WTC11 (cell line): ENCODE measurements around the gene CSNK1G3. TPM values are rescaled to one million over a fixed set of nuclear protein-coding genes. Genes with fewer than 3 reads are reported as not detected.

Source experiments
- ATAC-seq: fragments of 200-7000 bp; cut with Tn5 transposase; 2 replicates; pipeline ENCODE4 v1.10.0; 2021; ENCODE audit warnings: mild to moderate bottlenecking, moderate library complexity
- CTCF ChIA-PET: fragments of 300-600 bp; sonication (Branson Sonifier 250); formaldehyde crosslinking; loops from one replicate; lab custom pipeline; 2021; ENCODE audit warnings: antibody characterized with exemption; lab: Charles Lee
- POLR2A ChIA-PET: fragments of 350-600 bp; sonication (Branson Sonifier 250); formaldehyde crosslinking; loops from one replicate; lab custom pipeline; 2021; ENCODE audit warnings: antibody characterized with exemption; lab: Charles Lee
- DNase-seq: peaks from one replicate; pipeline ENCODE4 v3.0.0; 2021; ENCODE audit warnings: low spot score
- H3K27ac Mint-ChIP-seq: 2 replicates; pipeline ENCODE4 v1.8.0; 2021; ENCODE audit warnings: mixed read lengths
- H3K27me3 Mint-ChIP-seq: 2 replicates; pipeline ENCODE4 v1.8.0; 2021; ENCODE audit warnings: low read depth, mild to moderate bottlenecking, moderate library complexity, mixed read lengths
- H3K36me3 Mint-ChIP-seq: 2 replicates; pipeline ENCODE4 v1.8.0; 2021; ENCODE audit warnings: mixed read lengths
- H3K4me1 Mint-ChIP-seq: 2 replicates; pipeline ENCODE4 v1.8.0; 2022; ENCODE audit warnings: mixed read lengths
- H3K4me3 Mint-ChIP-seq: 2 replicates; pipeline ENCODE4 v1.8.0; 2021; ENCODE audit warnings: mild to moderate bottlenecking, moderate library complexity, mixed read lengths
- H3K9me3 Mint-ChIP-seq: 2 replicates; pipeline ENCODE4 v1.8.0; 2021; ENCODE audit warnings: mixed read lengths
- AFF4 ChIP-seq: sonication (generic); formaldehyde crosslinking; IDR thresholded peaks from 2 replicates; pipeline ENCODE4 v1.8.1; 2023; ENCODE audit warnings: mild to moderate bottlenecking, missing genetic modification reagents, borderline replicate concordance
- CREB1 ChIP-seq: sonication (generic); formaldehyde crosslinking; IDR thresholded peaks from 2 replicates; pipeline ENCODE4 v1.8.0; 2023; ENCODE audit warnings: mild to moderate bottlenecking, missing genetic modification reagents
- E2F5 ChIP-seq: sonication (generic); formaldehyde crosslinking; IDR thresholded peaks from 2 replicates; pipeline ENCODE4 v1.8.1; 2022; ENCODE audit warnings: mild to moderate bottlenecking, moderate library complexity, missing genetic modification reagents
- ELF4 ChIP-seq: sonication (generic); formaldehyde crosslinking; IDR thresholded peaks from 2 replicates; pipeline ENCODE4 v1.8.1; 2022; ENCODE audit warnings: low read depth, mild to moderate bottlenecking, moderate library complexity, missing genetic modification reagents
- ETV6 ChIP-seq: sonication (generic); formaldehyde crosslinking; IDR thresholded peaks from 2 replicates; pipeline ENCODE4 v1.8.1; 2022; ENCODE audit warnings: mild to moderate bottlenecking, missing genetic modification reagents
- FOXJ3 ChIP-seq: sonication (generic); formaldehyde crosslinking; IDR thresholded peaks from 2 replicates; pipeline ENCODE4 v1.9.0; 2021; ENCODE audit warnings: missing genetic modification reagents, mild to moderate bottlenecking, borderline replicate concordance
- FOXP1 ChIP-seq: sonication (generic); formaldehyde crosslinking; IDR thresholded peaks from 2 replicates; pipeline ENCODE4 v1.8.0; 2022; ENCODE audit warnings: missing genetic modification reagents, mild to moderate bottlenecking, moderate library complexity, borderline replicate concordance
- GRHL2 ChIP-seq: fragments of 250-450 bp; sonication (Bioruptor Pico); IDR thresholded peaks from 2 replicates; pipeline ENCODE4 v1.8.0; 2022; ENCODE audit warnings: mild to moderate bottlenecking, moderate library complexity; ENCODE audit not compliant: insufficient replicate concordance, severe bottlenecking
- HMGA2 ChIP-seq: fragments of 250-450 bp; sonication (Bioruptor Pico); IDR thresholded peaks from 2 replicates; pipeline ENCODE4 v1.4.0; 2021; ENCODE audit warnings: mild to moderate bottlenecking, moderate library complexity
- IRF2 ChIP-seq: sonication (generic); formaldehyde crosslinking; IDR thresholded peaks from 2 replicates; pipeline ENCODE4 v1.8.0; 2022; ENCODE audit warnings: low read depth, missing genetic modification reagents, borderline replicate concordance
- NFE2L1 ChIP-seq: sonication (generic); formaldehyde crosslinking; IDR thresholded peaks from 2 replicates; pipeline ENCODE4 v1.8.1; 2023; ENCODE audit warnings: missing genetic modification reagents
- OVOL2 ChIP-seq: fragments of 250-450 bp; sonication (Bioruptor Pico); IDR thresholded peaks from 2 replicates; pipeline ENCODE4 v1.9.0; 2021; ENCODE audit warnings: mild to moderate bottlenecking, borderline replicate concordance
- PRRX2 ChIP-seq: fragments of 250-450 bp; sonication (Bioruptor Pico); IDR thresholded peaks from 2 replicates; pipeline ENCODE4 v1.8.0; 2021; ENCODE audit warnings: mild to moderate bottlenecking
- TCF7 ChIP-seq: sonication (generic); formaldehyde crosslinking; IDR thresholded peaks from 2 replicates; pipeline ENCODE4 v1.8.0; 2022; ENCODE audit warnings: mild to moderate bottlenecking, low read depth, missing genetic modification reagents, moderate library complexity
- TEAD1 ChIP-seq: sonication (generic); formaldehyde crosslinking; IDR thresholded peaks from 2 replicates; pipeline ENCODE4 v1.8.0; 2022; ENCODE audit warnings: mild to moderate bottlenecking, missing genetic modification reagents
- ZNF416 ChIP-seq: fragments of 250-450 bp; sonication (Bioruptor Pico); IDR thresholded peaks from 2 replicates; pipeline ENCODE4 v1.9.0; 2021; ENCODE audit warnings: mild to moderate bottlenecking, inconsistent platforms
- ZNF423 ChIP-seq: fragments of 250-450 bp; sonication (Bioruptor Pico); IDR thresholded peaks from 2 replicates; pipeline ENCODE4 v2.1.2; 2022; ENCODE audit warnings: mild to moderate bottlenecking, moderate library complexity
- total RNA-seq: library from RNA; stranded (reverse); gene quantifications from 3 replicates; pipeline ENCODE4 v1.2.3, GENCODE V29; 2021
- TF ChIP-seq, protein P1 (sequence below): fragments of 250-450 bp; sonication (Bioruptor Pico); IDR thresholded peaks from 2 replicates; pipeline ENCODE4 v2.1.2; 2022; ENCODE audit warnings: mild to moderate bottlenecking, moderate library complexity
- TF ChIP-seq, protein P2 (sequence below): sonication (generic); formaldehyde crosslinking; IDR thresholded peaks from 2 replicates; pipeline ENCODE4 v1.8.1; 2023; ENCODE audit warnings: mild to moderate bottlenecking, missing genetic modification reagents
- TF ChIP-seq, protein P3 (sequence below): sonication (generic); formaldehyde crosslinking; IDR thresholded peaks from 2 replicates; pipeline ENCODE4 v1.8.1; 2023; ENCODE audit warnings: mild to moderate bottlenecking, missing genetic modification reagents, moderate library complexity
- TF ChIP-seq, protein P4 (sequence below): fragments of 250-450 bp; sonication (Bioruptor Pico); IDR thresholded peaks from 2 replicates; pipeline ENCODE4 v1.9.0; 2021; ENCODE audit warnings: moderate library complexity, mild to moderate bottlenecking, inconsistent platforms, borderline replicate concordance

The CSNK1G3 gene
- total RNA-seq, 1 experiment from 2014 or later = 51.2 TPM

- TF ChIP-seq E2F5 (CRISPR knock-in tag) = no peak
- TF ChIP-seq ZNF416 (CRISPR knock-in tag) = no peak
- no peak for TF ChIP-seq ETV6 (CRISPR knock-in tag)
- TF ChIP-seq CREB1 = no peak
- TF ChIP-seq ZNF423 (CRISPR knock-in tag) = no peak
- no peak for TF ChIP-seq TCF7
- TF ChIP-seq IRF2 (CRISPR knock-in tag) = no peak
- TF ChIP-seq FOXP1 (CRISPR knock-in tag) = no peak
- TF ChIP-seq TEAD1 (CRISPR knock-in tag) = no peak
- TF ChIP-seq NFE2L1 (CRISPR knock-in tag) = no peak
- TF ChIP-seq FOXJ3 = no peak
- TF ChIP-seq, protein P1, sequence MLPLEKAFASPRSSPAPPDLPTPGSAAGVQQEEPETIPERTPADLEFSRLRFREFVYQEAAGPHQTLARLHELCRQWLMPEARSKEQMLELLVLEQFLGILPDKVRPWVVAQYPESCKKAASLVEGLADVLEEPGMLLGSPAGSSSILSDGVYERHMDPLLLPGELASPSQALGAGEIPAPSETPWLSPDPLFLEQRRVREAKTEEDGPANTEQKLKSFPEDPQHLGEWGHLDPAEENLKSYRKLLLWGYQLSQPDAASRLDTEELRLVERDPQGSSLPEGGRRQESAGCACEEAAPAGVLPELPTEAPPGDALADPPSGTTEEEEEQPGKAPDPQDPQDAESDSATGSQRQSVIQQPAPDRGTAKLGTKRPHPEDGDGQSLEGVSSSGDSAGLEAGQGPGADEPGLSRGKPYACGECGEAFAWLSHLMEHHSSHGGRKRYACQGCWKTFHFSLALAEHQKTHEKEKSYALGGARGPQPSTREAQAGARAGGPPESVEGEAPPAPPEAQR = no peak
- TF ChIP-seq HMGA2 (CRISPR knock-in tag) = no peak
- TF ChIP-seq OVOL2 (CRISPR knock-in tag) = no peak
- TF ChIP-seq, protein P2, sequence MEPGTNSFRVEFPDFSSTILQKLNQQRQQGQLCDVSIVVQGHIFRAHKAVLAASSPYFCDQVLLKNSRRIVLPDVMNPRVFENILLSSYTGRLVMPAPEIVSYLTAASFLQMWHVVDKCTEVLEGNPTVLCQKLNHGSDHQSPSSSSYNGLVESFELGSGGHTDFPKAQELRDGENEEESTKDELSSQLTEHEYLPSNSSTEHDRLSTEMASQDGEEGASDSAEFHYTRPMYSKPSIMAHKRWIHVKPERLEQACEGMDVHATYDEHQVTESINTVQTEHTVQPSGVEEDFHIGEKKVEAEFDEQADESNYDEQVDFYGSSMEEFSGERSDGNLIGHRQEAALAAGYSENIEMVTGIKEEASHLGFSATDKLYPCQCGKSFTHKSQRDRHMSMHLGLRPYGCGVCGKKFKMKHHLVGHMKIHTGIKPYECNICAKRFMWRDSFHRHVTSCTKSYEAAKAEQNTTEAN (CRISPR knock-in tag) = no peak
- TF ChIP-seq, all 79 proteins: peak for 0
Observed at GRCh38 chr5:123508441-123508840, 3.5 kb upstream of the CSNK1G3 start (continued).

DNA sequence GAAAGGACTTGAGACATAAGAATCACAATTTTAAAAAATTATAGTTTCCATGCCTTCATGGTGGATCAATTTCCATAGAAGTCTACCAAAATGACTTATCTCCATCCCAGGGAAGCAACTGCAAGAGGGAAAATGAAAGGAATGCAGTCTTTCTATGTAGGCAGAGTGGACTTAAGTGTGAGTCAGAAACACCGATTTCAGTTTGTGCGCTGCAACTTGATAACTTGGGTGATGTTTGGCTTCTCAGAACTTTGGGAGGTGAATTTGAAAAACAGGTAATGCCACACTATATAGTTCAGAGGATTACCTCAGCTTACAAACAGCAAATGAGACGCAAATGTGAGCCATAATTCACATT is 708 bp upstream of the CSNK1G3 start:
- peak overlapping the region; percentile 94 for H3K4me3 Mint-ChIP-seq
- POLR2A ChIA-PET = interaction anchor here (1.0 to 1.5 kb wide), 5 partner anchors 10 to 88 kb away, joined by 3 to 9 read pairs (median 3); partner anchors contain the start of gene CEP120
- TF ChIP-seq AFF4 (no peak), PRRX2 (CRISPR knock-in tag) (no peak), GRHL2 (CRISPR knock-in tag) (no peak), ELF4 (CRISPR knock-in tag) (no peak)
- TF ChIP-seq, protein P3, sequence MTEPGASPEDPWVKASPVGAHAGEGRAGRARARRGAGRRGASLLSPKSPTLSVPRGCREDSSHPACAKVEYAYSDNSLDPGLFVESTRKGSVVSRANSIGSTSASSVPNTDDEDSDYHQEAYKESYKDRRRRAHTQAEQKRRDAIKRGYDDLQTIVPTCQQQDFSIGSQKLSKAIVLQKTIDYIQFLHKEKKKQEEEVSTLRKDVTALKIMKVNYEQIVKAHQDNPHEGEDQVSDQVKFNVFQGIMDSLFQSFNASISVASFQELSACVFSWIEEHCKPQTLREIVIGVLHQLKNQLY (CRISPR knock-in tag) = no peak
- TF ChIP-seq, protein P4, sequence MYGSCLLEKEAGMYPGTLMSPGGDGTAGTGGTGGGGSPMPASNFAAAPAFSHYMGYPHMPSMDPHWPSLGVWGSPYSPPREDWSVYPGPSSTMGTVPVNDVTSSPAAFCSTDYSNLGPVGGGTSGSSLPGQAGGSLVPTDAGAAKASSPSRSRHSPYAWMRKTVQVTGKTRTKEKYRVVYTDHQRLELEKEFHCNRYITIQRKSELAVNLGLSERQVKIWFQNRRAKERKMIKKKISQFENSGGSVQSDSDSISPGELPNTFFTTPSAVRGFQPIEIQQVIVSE (CRISPR knock-in tag) = no peak
- CTCF ChIA-PET = interaction anchor here (2.0 kb wide), 1 partner anchor 88 kb away, joined by 7 read pairs; the partner anchor contains the start of gene CEP120
- H3K27ac Mint-ChIP-seq = peak overlapping the region; percentile 98
- DNase-seq (no peak), ATAC-seq (no peak)
- H3K36me3 Mint-ChIP-seq = no peaks in the 10 kb centered on the region
- no peaks in the 10 kb centered on the region; the same call in 1 of the 2 replicates for H3K27me3 Mint-ChIP-seq
- H3K4me1 Mint-ChIP-seq = peaks cover 33% of the 10 kb centered on the region
- H3K9me3 Mint-ChIP-seq = no peaks in the 10 kb centered on the region
